Progenitor cell of endocrine pancreas (in vitro differentiated cells): Measurements from ENCODE around the gene EXOC2. TPM values are rescaled to one million over a fixed set of nuclear protein-coding genes. Genes with fewer than 3 reads are reported as not detected.

Experiments
- DNase-seq: peaks from one replicate; pipeline ENCODE4 v3.0.0; 2021; ENCODE audit warnings: low spot score; ENCODE audit not compliant: unreplicated experiment
- H3K27ac Mint-ChIP-seq: 2 replicates; pipeline ENCODE4 v1.8.0; 2021; ENCODE audit warnings: mild to moderate bottlenecking, moderate library complexity, mixed read lengths
- H3K27me3 Mint-ChIP-seq: 2 replicates; pipeline ENCODE4 v1.8.0; 2021; ENCODE audit warnings: mixed read lengths
- H3K36me3 Mint-ChIP-seq: 2 replicates; pipeline ENCODE4 v1.8.0; 2022; ENCODE audit warnings: mixed read lengths; ENCODE audit not compliant: insufficient read depth
- H3K4me1 Mint-ChIP-seq: 2 replicates; pipeline ENCODE4 v1.8.0; 2021; ENCODE audit warnings: low read depth, mixed read lengths
- H3K4me3 Mint-ChIP-seq: 2 replicates; pipeline ENCODE4 v1.8.0; 2021; ENCODE audit warnings: low read depth, mild to moderate bottlenecking, moderate library complexity, mixed read lengths
- H3K9me3 Mint-ChIP-seq: 2 replicates; pipeline ENCODE4 v1.8.0; 2021; ENCODE audit warnings: low read depth, mixed read lengths
- total RNA-seq: library from RNA; stranded (reverse); gene quantifications from 2 replicates; pipeline ENCODE4 v1.2.1, GENCODE V29; 2021
- TF ChIP-seq, protein P1 (sequence below): fragments of 200-600 bp; sonication (generic); IDR thresholded peaks from one replicate; pipeline ENCODE4 v1.5.0; 2021; ENCODE audit warnings: antibody characterized with exemption, mild to moderate bottlenecking; ENCODE audit not compliant: unreplicated experiment

Gene EXOC2
- total RNA-seq, 1 donor from 2014 or later: 24.4 TPM

DNA sequence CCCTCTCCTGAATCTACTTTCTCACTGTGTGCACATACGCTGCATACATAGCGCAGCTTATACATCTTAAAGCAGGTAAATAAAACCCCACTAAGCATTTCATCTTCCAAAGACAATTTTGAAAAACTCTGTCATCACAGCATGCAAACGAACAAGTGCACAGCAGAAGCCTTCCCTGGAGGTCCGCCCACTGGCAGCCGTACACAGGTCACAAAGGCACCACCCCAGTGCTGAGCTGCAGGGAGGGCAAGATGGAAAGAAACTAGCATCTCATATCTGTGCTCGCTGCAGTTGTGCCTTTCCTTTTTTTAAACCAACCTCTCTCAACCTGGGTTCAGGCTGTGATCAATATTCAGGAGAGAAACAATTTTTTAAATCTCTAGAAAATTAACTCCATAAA is 109.3 kb downstream of the EXOC2 start:
- TF ChIP-seq, protein P1, sequence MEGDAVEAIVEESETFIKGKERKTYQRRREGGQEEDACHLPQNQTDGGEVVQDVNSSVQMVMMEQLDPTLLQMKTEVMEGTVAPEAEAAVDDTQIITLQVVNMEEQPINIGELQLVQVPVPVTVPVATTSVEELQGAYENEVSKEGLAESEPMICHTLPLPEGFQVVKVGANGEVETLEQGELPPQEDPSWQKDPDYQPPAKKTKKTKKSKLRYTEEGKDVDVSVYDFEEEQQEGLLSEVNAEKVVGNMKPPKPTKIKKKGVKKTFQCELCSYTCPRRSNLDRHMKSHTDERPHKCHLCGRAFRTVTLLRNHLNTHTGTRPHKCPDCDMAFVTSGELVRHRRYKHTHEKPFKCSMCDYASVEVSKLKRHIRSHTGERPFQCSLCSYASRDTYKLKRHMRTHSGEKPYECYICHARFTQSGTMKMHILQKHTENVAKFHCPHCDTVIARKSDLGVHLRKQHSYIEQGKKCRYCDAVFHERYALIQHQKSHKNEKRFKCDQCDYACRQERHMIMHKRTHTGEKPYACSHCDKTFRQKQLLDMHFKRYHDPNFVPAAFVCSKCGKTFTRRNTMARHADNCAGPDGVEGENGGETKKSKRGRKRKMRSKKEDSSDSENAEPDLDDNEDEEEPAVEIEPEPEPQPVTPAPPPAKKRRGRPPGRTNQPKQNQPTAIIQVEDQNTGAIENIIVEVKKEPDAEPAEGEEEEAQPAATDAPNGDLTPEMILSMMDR: no peak
- H3K27me3 Mint-ChIP-seq: no peaks in the 10 kb centered on the region
- DNase-seq: no peak
- H3K27ac Mint-ChIP-seq: no peak overlapping the region
- no peaks in the 10 kb centered on the region for H3K9me3 Mint-ChIP-seq
- peaks cover 9% of the 10 kb centered on the region for H3K4me1 Mint-ChIP-seq
- H3K36me3 Mint-ChIP-seq: no peaks in the 10 kb centered on the region
- no peak overlapping the region for H3K4me3 Mint-ChIP-seq

DNA sequence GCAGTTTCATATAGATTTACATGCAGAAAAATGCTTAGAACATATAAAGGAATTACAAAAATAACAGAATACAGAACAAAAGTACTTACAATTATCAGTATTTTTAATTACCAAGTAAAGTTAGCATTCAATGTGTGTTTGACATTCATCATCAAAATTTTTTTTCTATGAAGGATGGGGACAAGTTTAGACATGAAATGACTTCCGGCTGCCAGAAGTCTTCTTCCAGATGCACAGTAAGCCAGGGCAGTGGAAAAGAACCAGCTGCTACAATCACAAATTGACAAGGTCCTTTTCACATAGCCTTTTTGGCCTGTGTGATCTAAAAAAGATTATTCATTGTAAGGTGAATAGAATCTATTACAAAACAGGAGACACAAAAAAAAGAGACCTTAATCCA is 109.8 kb downstream of the EXOC2 start:
- Mint-ChIP-seq H3K36me3 (no peaks in the 10 kb centered on the region), H3K4me3 (no peak overlapping the region), H3K27ac (no peak overlapping the region), H3K9me3 (no peaks in the 10 kb centered on the region), H3K27me3 (no peaks in the 10 kb centered on the region), H3K4me1 (peaks cover 9% of the 10 kb centered on the region)
- TF ChIP-seq, protein P1: no peak
- no peak for DNase-seq

DNA sequence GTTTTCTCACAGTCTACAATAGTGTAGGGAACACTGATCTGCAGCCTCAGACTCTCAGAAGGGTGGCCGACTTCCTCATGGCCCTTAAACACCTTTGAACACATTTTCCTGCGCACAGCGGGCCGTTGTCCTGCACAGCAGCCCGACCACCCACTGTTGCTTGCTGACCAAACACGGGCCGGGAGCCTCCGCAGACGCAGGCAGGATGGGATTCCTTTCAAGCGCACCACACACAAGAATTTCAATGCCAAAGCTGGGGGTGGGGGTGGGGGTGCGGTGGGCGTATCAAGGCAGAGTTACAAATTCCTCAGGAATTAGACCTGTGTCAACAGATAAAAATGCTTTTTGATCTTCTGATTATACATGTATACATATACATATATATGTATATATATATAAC is 110.6 kb downstream of the EXOC2 start:
- Mint-ChIP-seq H3K4me1 (peaks cover 9% of the 10 kb centered on the region), H3K36me3 (no peaks in the 10 kb centered on the region), H3K9me3 (no peaks in the 10 kb centered on the region), H3K27ac (no peak overlapping the region), H3K4me3 (no peak overlapping the region), H3K27me3 (no peaks in the 10 kb centered on the region)
- TF ChIP-seq, protein P1: no peak
- DNase-seq: peak; percentile 24

DNA sequence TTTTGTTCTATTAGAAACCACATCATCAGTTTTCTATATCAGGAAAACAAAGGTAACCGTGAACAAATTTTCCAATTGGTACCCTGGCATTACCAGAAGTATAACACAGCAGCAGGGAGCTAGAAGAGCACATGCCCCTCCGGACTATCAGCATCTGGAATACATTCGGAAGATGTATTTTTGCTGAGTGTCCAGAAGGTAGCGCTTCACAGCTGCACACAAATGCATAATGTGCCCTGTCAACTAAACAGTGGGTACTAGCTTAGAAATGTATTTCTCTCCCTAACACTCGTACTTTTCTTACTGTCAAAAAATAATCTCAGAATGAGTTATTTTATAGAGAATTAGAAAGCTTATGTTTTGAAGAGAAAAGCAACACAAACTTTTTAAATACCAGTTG is 113.6 kb downstream of the EXOC2 start:
- TF ChIP-seq, protein P1: peak; percentile 24
- no peak for DNase-seq
- peaks cover 18% of the 10 kb centered on the region for H3K36me3 Mint-ChIP-seq
- no peak overlapping the region for H3K4me3 Mint-ChIP-seq
- no peak overlapping the region for H3K27ac Mint-ChIP-seq
- H3K27me3 Mint-ChIP-seq: no peaks in the 10 kb centered on the region
- H3K4me1 Mint-ChIP-seq: peaks cover 9% of the 10 kb centered on the region
- H3K9me3 Mint-ChIP-seq: peaks cover 5% of the 10 kb centered on the region

DNA sequence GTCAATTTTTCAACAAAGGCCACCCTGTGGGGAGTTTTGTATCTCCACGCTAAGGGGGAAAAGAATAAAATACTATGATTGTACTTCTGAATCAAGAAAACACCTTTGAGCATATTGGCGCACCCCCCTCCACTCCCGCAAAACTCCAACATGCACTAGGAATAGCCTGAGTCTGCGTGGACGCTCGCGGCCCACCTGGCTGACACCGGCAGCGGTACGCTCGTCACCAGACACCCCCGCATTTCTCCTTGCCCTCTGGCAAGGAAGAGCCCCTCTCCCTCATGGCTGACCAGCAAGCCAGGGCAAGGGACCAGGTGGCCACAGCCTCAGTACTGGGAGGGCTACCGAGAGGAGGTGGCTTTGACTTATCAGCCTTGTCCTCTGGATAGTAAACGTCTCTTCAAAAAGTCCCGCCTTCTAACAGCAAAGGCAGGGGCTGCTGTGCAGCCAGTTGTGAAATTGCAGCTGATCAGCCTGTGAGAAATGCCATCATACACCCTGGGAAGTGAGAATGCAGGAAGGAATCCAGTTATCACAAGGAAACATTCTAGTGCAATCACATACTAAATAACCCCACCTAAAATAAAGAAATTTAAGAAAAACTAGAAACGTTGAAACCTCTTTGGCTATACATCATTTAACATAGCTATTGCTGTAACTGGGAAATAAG is 120.2 kb downstream of the EXOC2 start:
- peaks cover 5% of the 10 kb centered on the region for H3K9me3 Mint-ChIP-seq
- H3K4me3 Mint-ChIP-seq: no peak overlapping the region
- H3K27ac Mint-ChIP-seq: no peak overlapping the region
- DNase-seq: no peak
- H3K36me3 Mint-ChIP-seq: peaks cover 36% of the 10 kb centered on the region
- H3K27me3 Mint-ChIP-seq: no peaks in the 10 kb centered on the region
- TF ChIP-seq, protein P1: no peak
- no peaks in the 10 kb centered on the region for H3K4me1 Mint-ChIP-seq
